Upper lobe of left lung (tissue), 4 donors: Measurements from ENCODE around the gene PPP6R2.

ENCODE experiments used
- CTCF ChIP-seq, 6 experiments: fragments of 450-650 bp in 4 of 6; fragments of 200-600 bp in 2 of 6; sonication (generic) in 2 of 6; IDR thresholded peaks; one replicate each; pipeline ENCODE4 v1.5.1; 2016 to 2019; ENCODE audit warnings: antibody characterized with exemption in 6 of 6
- POLR2A ChIP-seq, 4 donors: fragments of 450-650 bp; IDR thresholded peaks; one replicate each; pipeline ENCODE4 v1.5.1; 2016 to 2017; ENCODE audit warnings: antibody characterized with exemption in 4 of 4, mild to moderate bottlenecking in 2 of 4

- TF ChIP-seq CTCF (IDR thresholded peaks at IDR 0.05) (no peak), POLR2A (IDR thresholded peaks at IDR 0.05) (no peak)
Observed at GRCh38 chr22:50403701-50404101, 60.6 kb downstream of the PPP6R2 start.
